Progenitor cell of endocrine pancreas (in vitro differentiated cells): ENCODE results near the gene ZNF750. TPM values are rescaled to one million over a fixed set of nuclear protein-coding genes. Genes with fewer than 3 reads are reported as not detected.

Source experiments
- DNase-seq: peaks from one replicate; pipeline ENCODE4 v3.0.0; 2021; ENCODE audit warnings: low spot score; ENCODE audit not compliant: unreplicated experiment
- H3K27ac Mint-ChIP-seq: 2 replicates; pipeline ENCODE4 v1.8.0; 2021; ENCODE audit warnings: mild to moderate bottlenecking, moderate library complexity, mixed read lengths
- H3K27me3 Mint-ChIP-seq: 2 replicates; pipeline ENCODE4 v1.8.0; 2021; ENCODE audit warnings: mixed read lengths
- H3K36me3 Mint-ChIP-seq: 2 replicates; pipeline ENCODE4 v1.8.0; 2022; ENCODE audit warnings: mixed read lengths; ENCODE audit not compliant: insufficient read depth
- H3K4me1 Mint-ChIP-seq: 2 replicates; pipeline ENCODE4 v1.8.0; 2021; ENCODE audit warnings: low read depth, mixed read lengths
- H3K4me3 Mint-ChIP-seq: 2 replicates; pipeline ENCODE4 v1.8.0; 2021; ENCODE audit warnings: low read depth, mild to moderate bottlenecking, moderate library complexity, mixed read lengths
- H3K9me3 Mint-ChIP-seq: 2 replicates; pipeline ENCODE4 v1.8.0; 2021; ENCODE audit warnings: low read depth, mixed read lengths
- CTCF ChIP-seq: fragments of 200-600 bp; sonication (generic); IDR thresholded peaks from one replicate; pipeline ENCODE4 v1.5.0; 2021; ENCODE audit warnings: antibody characterized with exemption, mild to moderate bottlenecking; ENCODE audit not compliant: unreplicated experiment
- total RNA-seq: library from RNA; stranded (reverse); gene quantifications from 2 replicates; pipeline ENCODE4 v1.2.1, GENCODE V29; 2021

ZNF750 gene
- total RNA-seq, 1 donor from 2014 or later, result 0.07 TPM

GRCh38 chr17:82854226-82854625 is 14.4 kb upstream of the ZNF750 start:
- H3K4me1 Mint-ChIP-seq, result peaks cover 5% of the 10 kb centered on the region
- no peak overlapping the region for H3K4me3 Mint-ChIP-seq
- peaks cover 11% of the 10 kb centered on the region for H3K36me3 Mint-ChIP-seq
- H3K9me3 Mint-ChIP-seq, result peaks cover 4% of the 10 kb centered on the region
- no peaks in the 10 kb centered on the region for H3K27me3 Mint-ChIP-seq
- no peak for DNase-seq
- H3K27ac Mint-ChIP-seq, result no peak overlapping the region
- no peak for TF ChIP-seq CTCF

- no peaks in the 10 kb centered on the region for H3K9me3 Mint-ChIP-seq
- H3K4me1 Mint-ChIP-seq, result peaks cover 4% of the 10 kb centered on the region
- H3K36me3 Mint-ChIP-seq, result peaks cover 6% of the 10 kb centered on the region
- H3K27ac Mint-ChIP-seq, result no peak overlapping the region
- TF ChIP-seq CTCF, result no peak
- DNase-seq, result no peak
- no peaks in the 10 kb centered on the region for H3K27me3 Mint-ChIP-seq
- no peak overlapping the region for H3K4me3 Mint-ChIP-seq
Observed at GRCh38 chr17:82851381-82851780, 11.6 kb upstream of the ZNF750 start.

- no peak for DNase-seq
- Mint-ChIP-seq H3K4me1 (peaks cover 4% of the 10 kb centered on the region), H3K9me3 (no peaks in the 10 kb centered on the region), H3K4me3 (no peak overlapping the region), H3K36me3 (peaks cover 4% of the 10 kb centered on the region), H3K27ac (no peak overlapping the region), H3K27me3 (no peaks in the 10 kb centered on the region)
- no peak for TF ChIP-seq CTCF
Observed at GRCh38 chr17:82849076-82849945, 9.5 kb upstream of the ZNF750 start.

GRCh38 chr17:82848022-82848592 is 8.3 kb upstream of the ZNF750 start:
- Mint-ChIP-seq H3K36me3 (peaks cover 1% of the 10 kb centered on the region), H3K27ac (peak overlapping the region; percentile 89), H3K27me3 (no peaks in the 10 kb centered on the region), H3K4me3 (no peak overlapping the region), H3K9me3 (no peaks in the 10 kb centered on the region), H3K4me1 (peaks cover 6% of the 10 kb centered on the region)
- DNase-seq, result no peak
- no peak for TF ChIP-seq CTCF

GRCh38 chr17:82846061-82846691 is 6.4 kb upstream of the ZNF750 start:
- no peaks in the 10 kb centered on the region for H3K9me3 Mint-ChIP-seq
- H3K4me3 Mint-ChIP-seq, result no peak overlapping the region
- H3K27me3 Mint-ChIP-seq, result no peaks in the 10 kb centered on the region
- H3K36me3 Mint-ChIP-seq, result peaks cover 1% of the 10 kb centered on the region
- H3K27ac Mint-ChIP-seq, result no peak overlapping the region
- no peak for TF ChIP-seq CTCF
- H3K4me1 Mint-ChIP-seq, result peaks cover 6% of the 10 kb centered on the region
- DNase-seq, result no peak
